Breast epithelium (tissue), 3 donors: ENCODE data around the gene GNG12.

ENCODE experiments used
- POLR2A ChIP-seq: fragments of 450-650 bp; IDR thresholded peaks from one replicate; pipeline ENCODE4 v1.6.1; 2016; ENCODE audit warnings: antibody characterized with exemption, mild to moderate bottlenecking, moderate library complexity
- TF ChIP-seq, protein P1 (sequence below), 3 donors: fragments of 450-650 bp; IDR thresholded peaks; one replicate each; pipeline ENCODE4 v1.5.1; 2016 to 2017; ENCODE audit warnings: antibody characterized with exemption in 3 of 3, mild to moderate bottlenecking in 3 of 3, moderate library complexity in 3 of 3

DNA sequence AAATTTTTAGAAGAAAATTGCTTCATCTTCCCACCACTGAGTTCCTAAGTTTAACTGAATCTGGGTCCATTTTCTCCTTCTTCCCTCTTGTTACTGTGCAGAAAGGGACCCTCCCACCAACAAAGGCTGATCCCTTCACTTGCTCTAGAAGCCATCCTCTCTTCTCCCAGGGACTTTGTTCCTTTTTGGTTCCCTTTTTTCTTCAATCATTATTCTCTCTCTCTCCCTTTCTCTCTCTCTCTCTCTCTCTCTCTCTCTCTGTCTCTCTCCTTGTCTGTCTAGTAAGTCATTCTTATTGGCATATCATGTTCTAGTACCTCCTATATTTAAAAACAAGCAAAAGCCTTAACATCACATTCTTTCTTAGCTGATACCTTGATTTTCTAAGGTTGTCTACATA, 180.0 kb downstream of the GNG12 start:
- TF ChIP-seq, protein P1, sequence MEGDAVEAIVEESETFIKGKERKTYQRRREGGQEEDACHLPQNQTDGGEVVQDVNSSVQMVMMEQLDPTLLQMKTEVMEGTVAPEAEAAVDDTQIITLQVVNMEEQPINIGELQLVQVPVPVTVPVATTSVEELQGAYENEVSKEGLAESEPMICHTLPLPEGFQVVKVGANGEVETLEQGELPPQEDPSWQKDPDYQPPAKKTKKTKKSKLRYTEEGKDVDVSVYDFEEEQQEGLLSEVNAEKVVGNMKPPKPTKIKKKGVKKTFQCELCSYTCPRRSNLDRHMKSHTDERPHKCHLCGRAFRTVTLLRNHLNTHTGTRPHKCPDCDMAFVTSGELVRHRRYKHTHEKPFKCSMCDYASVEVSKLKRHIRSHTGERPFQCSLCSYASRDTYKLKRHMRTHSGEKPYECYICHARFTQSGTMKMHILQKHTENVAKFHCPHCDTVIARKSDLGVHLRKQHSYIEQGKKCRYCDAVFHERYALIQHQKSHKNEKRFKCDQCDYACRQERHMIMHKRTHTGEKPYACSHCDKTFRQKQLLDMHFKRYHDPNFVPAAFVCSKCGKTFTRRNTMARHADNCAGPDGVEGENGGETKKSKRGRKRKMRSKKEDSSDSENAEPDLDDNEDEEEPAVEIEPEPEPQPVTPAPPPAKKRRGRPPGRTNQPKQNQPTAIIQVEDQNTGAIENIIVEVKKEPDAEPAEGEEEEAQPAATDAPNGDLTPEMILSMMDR (IDR thresholded peaks at IDR 0.05): no peak
- no peak for TF ChIP-seq POLR2A
